GM12878 (cell line): ENCODE data around the gene ABL2. TPM values are rescaled to one million over a fixed set of nuclear protein-coding genes. Genes with fewer than 3 reads are reported as not detected.

Source experiments
- ATAC-seq: fragments of 200-7000 bp; cut with Tn5 transposase; 3 replicates; pipeline ENCODE4 v1.9.1; 2020; ENCODE audit warnings: mild to moderate bottlenecking, moderate library complexity
- BruUV-seq: library from RNA; stranded (reverse); fragments of 400-500 nt; replicated peaks from 2 replicates; lab custom pipeline; 2021; lab: Mats Ljungman, UMichigan
- CTCF ChIA-PET: fragments of 300-600 bp; sonication (Branson Sonifier 250); formaldehyde crosslinking; extraction: SDS; loops from one replicate; lab custom pipeline; 2021; ENCODE audit warnings: inconsistent platforms; lab: Yijun Ruan, JAX
- POLR2A ChIA-PET: fragments of 350-600 bp; formaldehyde crosslinking; extraction: SDS; loops from one replicate; lab custom pipeline; 2021; ENCODE audit warnings: inconsistent platforms; lab: Charles Lee
- RAD21 ChIA-PET: fragments of 300-600 bp; sonication (Branson Sonifier 250); formaldehyde crosslinking; loops from one replicate; lab custom pipeline; 2023; ENCODE audit warnings: antibody characterized with exemption; ENCODE audit not compliant: unreplicated experiment; lab: Charles Lee
- SMC1A ChIA-PET: fragments of 300-600 bp; sonication (Branson Sonifier 250); formaldehyde crosslinking; loops from one replicate; lab custom pipeline; 2023; ENCODE audit not compliant: unreplicated experiment, uncharacterized antibody; lab: Charles Lee
- DNase-seq: peaks from one replicate; pipeline ENCODE4 v3.0.0-alpha.2; 2011; ENCODE audit warnings: low read depth, low spot score
- FAIRE-seq: peaks from 3 replicates; lab custom pipeline; 2011; peaks lifted over from hg19 to GRCh38; lab: Jason Lieb, UNC
- H2AFZ ChIP-seq: 2 replicates; pipeline ENCODE4 v1.6.0; 2011; ENCODE audit warnings: low read depth, low read length, control low read depth; ENCODE audit not compliant: control insufficient read depth
- H3K27ac ChIP-seq: 2 replicates; pipeline ENCODE4 v1.5.1; 2011; ENCODE audit warnings: control low read depth; ENCODE audit not compliant: control insufficient read depth, insufficient read depth
- H3K27me3 ChIP-seq, 2 experiments: replicated peaks in 1 of 2; 2 replicates each; pipeline versions ENCODE4 v1.6.0 to v1.6.1; 2011; ENCODE audit warnings: low read length in 1 of 2; ENCODE audit not compliant: control insufficient read depth in 2 of 2, insufficient read depth in 2 of 2
- H3K36me3 ChIP-seq, 2 experiments: 2 replicates each; pipeline ENCODE4 v1.5.1; 2011; ENCODE audit warnings: low read length in 1 of 2; ENCODE audit not compliant: control insufficient read depth in 2 of 2, insufficient read depth in 2 of 2
- H3K4me1 ChIP-seq: 2 replicates; pipeline ENCODE4 v1.6.1; 2011; ENCODE audit warnings: mild to moderate bottlenecking, low read length, moderate library complexity, mixed read lengths; ENCODE audit not compliant: control insufficient read depth, insufficient read depth
- H3K4me2 ChIP-seq: 2 replicates; pipeline ENCODE4 v1.6.0; 2011; ENCODE audit warnings: control low read depth; ENCODE audit not compliant: control insufficient read depth, insufficient read depth
- H3K4me3 ChIP-seq: fragments of 200-600 bp; sonication (generic); 2 replicates; pipeline ENCODE4 v1.5.1; 2016
- H3K79me2 ChIP-seq: 2 replicates; pipeline ENCODE4 v1.6.0; 2011; ENCODE audit warnings: low read length; ENCODE audit not compliant: control insufficient read depth, insufficient read depth
- H3K9ac ChIP-seq: 2 replicates; pipeline ENCODE4 v1.8.0; 2011; ENCODE audit warnings: low read length, control low read depth, mixed read lengths; ENCODE audit not compliant: control insufficient read depth, insufficient read depth
- H3K9me3 ChIP-seq: replicated peaks from 3 replicates; pipeline ENCODE4 v1.5.1; 2011; ENCODE audit warnings: mild to moderate bottlenecking, low read length; ENCODE audit not compliant: control insufficient read depth, insufficient read depth
- H4K20me1 ChIP-seq: 2 replicates; pipeline ENCODE4 v1.6.0; 2011; ENCODE audit not compliant: control insufficient read depth, insufficient read depth
- ATF3 ChIP-seq: IDR thresholded peaks from 2 replicates; pipeline ENCODE4 v1.6.1; 2011; ENCODE audit warnings: low read depth, mild to moderate bottlenecking, low read length, moderate library complexity, borderline replicate concordance; ENCODE audit errors: extremely low read depth
- ATF7 ChIP-seq: fragments of 450-650 bp; IDR thresholded peaks from 2 replicates; pipeline ENCODE4 v1.6.1; 2016; ENCODE audit warnings: low read depth, mild to moderate bottlenecking
- CBX3 ChIP-seq: fragments of 200-600 bp; sonication (generic); IDR thresholded peaks from 2 replicates; pipeline ENCODE4 v1.6.1; 2016; ENCODE audit warnings: low read depth, borderline replicate concordance
- CHD1 ChIP-seq: IDR thresholded peaks from 2 replicates; pipeline ENCODE4 v1.6.1; 2012; ENCODE audit warnings: low read depth, low read length, improper control_type of control experiment
- CREM ChIP-seq: IDR thresholded peaks from 2 replicates; pipeline ENCODE4 v1.6.1; 2014; ENCODE audit warnings: antibody characterized with exemption, low read depth
- KAT2A ChIP-seq: conservative IDR thresholded peaks from 2 replicates; pipeline ENCODE4 v1.6.1; 2011; ENCODE audit warnings: low read depth, low read length; ENCODE audit not compliant: control insufficient read depth
- ZNF274 ChIP-seq: IDR thresholded peaks from one replicate; pipeline ENCODE4 v1.8.0; 2011; ENCODE audit not compliant: insufficient read length, insufficient read depth
- ZNF592 ChIP-seq: fragments of 450-650 bp; IDR thresholded peaks from 2 replicates; pipeline ENCODE4 v1.6.1; 2017; ENCODE audit warnings: mild to moderate bottlenecking, moderate library complexity
- WGBS: methylation state at CpG from one replicate; pipeline ENCODE4 v1.1.6; 2016; ENCODE audit warnings: low lambda C conversion rate; ENCODE audit not compliant: insufficient replicate concordance, insufficient coverage; ENCODE audit errors: missing lambda C conversion rate; 5-methylcytosine and 5-hydroxymethylcytosine counted together
- in situ Hi-C: fragments of 300-500 bp; cut with MboI; formaldehyde crosslinking; loops from 9 replicates; pipeline ENCODE4 v1.14.3; 2018; ENCODE audit warnings: mixed read lengths
- intact Hi-C: fragments of 100-400 bp; cut with micrococcal nuclease; formaldehyde crosslinking; loops from one replicate; pipeline ENCODE4 v1.14.2; 2022; ENCODE audit not compliant: unreplicated experiment
- polyA plus RNA-seq, 11 experiments: library from polyadenylated mRNA; depleted of rRNA in 4 of 11; unstranded in 6 of 11; stranded (reverse) in 5 of 11; fragments of >200 nt; fragmentation: Nextera tagmentation in 4 of 11; fragmentation: Illumina TruSeq in 1 of 11; extraction: Ambion mirVana in 4 of 11; extraction: Trizol in 1 of 11; gene quantifications; 1 replicate in 1 of 11; 2 replicates in 10 of 11; pipeline versions ENCODE4 v1.2.1 to v1.2.3, GENCODE V29; 2011 to 2016; ENCODE audit warnings: inconsistent platforms in 2 of 11, missing spikeins in 2 of 11, low read depth in 1 of 11
- total RNA-seq, 4 experiments: library from RNA; depleted of rRNA in 3 of 4; stranded (reverse); fragments of >200 nt in 3 of 4; fragmentation: Illumina TruSeq in 1 of 4; extraction: Trizol in 1 of 4; gene quantifications; 2 replicates each; pipeline versions ENCODE4 v1.2.1 to v1.2.3, GENCODE V29; 2013 to 2021
- TF ChIP-seq, protein P1 (sequence below): fragments of 450-650 bp; IDR thresholded peaks from 2 replicates; pipeline ENCODE4 v1.6.1; 2016; ENCODE audit warnings: mild to moderate bottlenecking, moderate library complexity, borderline replicate concordance
- TF ChIP-seq, protein P2 (sequence below): fragments of 450-650 bp; IDR thresholded peaks from 2 replicates; pipeline ENCODE4 v1.6.1; 2016; ENCODE audit warnings: mild to moderate bottlenecking

ABL2 gene
- total and polyA plus RNA-seq, 10 of the 15 experiments (the other 5 are each of a cell fraction or from before 2014, with no cell fraction given), result 0.57 to 9.4 (median 3.6) TPM

DNA sequence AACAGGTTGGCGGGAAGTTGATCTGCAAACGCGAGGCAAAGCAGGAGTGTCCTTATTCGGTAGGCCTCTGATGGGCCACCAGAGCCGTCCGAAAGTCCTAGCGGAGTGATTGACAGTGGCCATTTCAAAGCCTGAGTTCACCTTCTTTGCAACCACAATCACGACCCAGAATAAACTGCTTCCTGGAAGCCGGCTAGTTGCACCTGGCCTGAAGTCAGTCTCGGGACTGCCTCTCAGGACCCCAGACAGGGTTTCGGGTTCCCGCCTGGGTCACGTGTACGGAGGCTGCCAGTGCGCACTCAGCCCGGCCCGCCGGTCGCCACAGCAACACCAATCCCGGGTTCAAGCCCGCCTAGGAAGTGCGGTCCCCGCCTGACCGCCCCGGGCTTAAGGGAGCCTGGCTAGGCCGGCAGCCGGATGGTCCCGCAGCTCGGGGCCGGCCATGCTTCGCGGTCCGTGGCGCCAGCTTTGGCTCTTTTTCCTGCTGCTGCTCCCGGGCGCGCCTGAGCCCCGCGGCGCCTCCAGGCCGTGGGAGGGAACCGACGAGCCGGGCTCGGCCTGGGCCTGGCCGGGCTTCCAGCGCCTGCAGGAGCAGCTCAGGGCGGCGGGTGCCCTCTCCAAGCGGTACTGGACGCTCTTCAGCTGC, 147.7 kb downstream of the ABL2 start, which contains the start of gene TOR3A:
TSS of gene TOR3A (plus strand) at position 384 of the 646 bp plus-strand sequence. CDS start at position 443, 59 bp downstream.
- Histone ChIP-seq H4K20me1 (no peaks in the 10 kb centered on the region), H3K79me2 (peaks cover 40% of the 10 kb centered on the region), H3K27me3 (no peaks in the 10 kb centered on the region), H3K9me3 (no peaks in the 10 kb centered on the region), H2AFZ (peak within 1 kb of the TSS; percentile 88), H3K4me2 (peak within 1 kb of the TSS; percentile 99), H3K4me1 (peaks cover 16% of the 10 kb centered on the region), H3K4me3 (peak within 1 kb of the TSS; percentile 95), H3K27ac (peak within 1 kb of the TSS; percentile 96), H3K36me3 (peaks cover 0 to 4% of the 10 kb centered on the region in 2 experiments; a peak in 3 of 4 replicates), H3K9ac (peak within 1 kb of the TSS; percentile 92)
- intact Hi-C loops, result loop anchor here (1.0 to 5.0 kb wide), 4 partner anchors 55 to 283 kb away; partner anchors contain the start of genes AXDND1 and FAM20B
- ChIA-PET CTCF (interaction anchor here (0.6 to 5.4 kb wide), 13 partner anchors 39 to 366 kb away, joined by 3 to 80 read pairs (median 7); partner anchors contain the start of genes AXDND1 and SOAT1), SMC1A (interaction anchor here (0.7 to 5.9 kb wide), 15 partner anchors 17 to 290 kb away, joined by 3 to 35 read pairs (median 6); partner anchors contain the start of genes AXDND1 and SOAT1), RAD21 (interaction anchor here (0.8 to 8.3 kb wide), 10 partner anchors 24 to 728 kb away, joined by 3 to 61 read pairs (median 5); no protein-coding TSS in a partner anchor), POLR2A (interaction anchor here (0.7 to 2.2 kb wide), 4 partner anchors 8 to 284 kb away, joined by 3 to 9 read pairs (median 4); partner anchors contain the start of genes AXDND1 and SOAT1)
- under 1% methylated on average over 51 of the region's 51 CpGs for WGBS
- BruUV-seq, result no TSS peak
- peak; percentile 90 for ATAC-seq
- in situ Hi-C loops, result loop anchor here (5.0 to 25.0 kb wide), 2 partner anchors 285 to 730 kb away; partner anchors contain the start of gene AXDND1
- FAIRE-seq, result peak; percentile 92
- DNase-seq, result peak; percentile 81
- no peak for TF ChIP-seq CHD1
- TF ChIP-seq, protein P1, sequence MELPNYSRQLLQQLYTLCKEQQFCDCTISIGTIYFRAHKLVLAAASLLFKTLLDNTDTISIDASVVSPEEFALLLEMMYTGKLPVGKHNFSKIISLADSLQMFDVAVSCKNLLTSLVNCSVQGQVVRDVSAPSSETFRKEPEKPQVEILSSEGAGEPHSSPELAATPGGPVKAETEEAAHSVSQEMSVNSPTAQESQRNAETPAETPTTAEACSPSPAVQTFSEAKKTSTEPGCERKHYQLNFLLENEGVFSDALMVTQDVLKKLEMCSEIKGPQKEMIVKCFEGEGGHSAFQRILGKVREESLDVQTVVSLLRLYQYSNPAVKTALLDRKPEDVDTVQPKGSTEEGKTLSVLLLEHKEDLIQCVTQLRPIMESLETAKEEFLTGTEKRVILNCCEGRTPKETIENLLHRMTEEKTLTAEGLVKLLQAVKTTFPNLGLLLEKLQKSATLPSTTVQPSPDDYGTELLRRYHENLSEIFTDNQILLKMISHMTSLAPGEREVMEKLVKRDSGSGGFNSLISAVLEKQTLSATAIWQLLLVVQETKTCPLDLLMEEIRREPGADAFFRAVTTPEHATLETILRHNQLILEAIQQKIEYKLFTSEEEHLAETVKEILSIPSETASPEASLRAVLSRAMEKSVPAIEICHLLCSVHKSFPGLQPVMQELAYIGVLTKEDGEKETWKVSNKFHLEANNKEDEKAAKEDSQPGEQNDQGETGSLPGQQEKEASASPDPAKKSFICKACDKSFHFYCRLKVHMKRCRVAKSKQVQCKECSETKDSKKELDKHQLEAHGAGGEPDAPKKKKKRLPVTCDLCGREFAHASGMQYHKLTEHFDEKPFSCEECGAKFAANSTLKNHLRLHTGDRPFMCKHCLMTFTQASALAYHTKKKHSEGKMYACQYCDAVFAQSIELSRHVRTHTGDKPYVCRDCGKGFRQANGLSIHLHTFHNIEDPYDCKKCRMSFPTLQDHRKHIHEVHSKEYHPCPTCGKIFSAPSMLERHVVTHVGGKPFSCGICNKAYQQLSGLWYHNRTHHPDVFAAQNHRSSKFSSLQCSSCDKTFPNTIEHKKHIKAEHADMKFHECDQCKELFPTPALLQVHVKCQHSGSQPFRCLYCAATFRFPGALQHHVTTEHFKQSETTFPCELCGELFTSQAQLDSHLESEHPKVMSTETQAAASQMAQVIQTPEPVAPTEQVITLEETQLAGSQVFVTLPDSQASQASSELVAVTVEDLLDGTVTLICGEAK, result peak; percentile 59; the same call in 1 of the 2 replicates
- no peak for TF ChIP-seq ZNF274
- no peak for TF ChIP-seq CBX3
- no peak for TF ChIP-seq KAT2A
- TF ChIP-seq ZNF592, result no peak
- TF ChIP-seq, protein P2, sequence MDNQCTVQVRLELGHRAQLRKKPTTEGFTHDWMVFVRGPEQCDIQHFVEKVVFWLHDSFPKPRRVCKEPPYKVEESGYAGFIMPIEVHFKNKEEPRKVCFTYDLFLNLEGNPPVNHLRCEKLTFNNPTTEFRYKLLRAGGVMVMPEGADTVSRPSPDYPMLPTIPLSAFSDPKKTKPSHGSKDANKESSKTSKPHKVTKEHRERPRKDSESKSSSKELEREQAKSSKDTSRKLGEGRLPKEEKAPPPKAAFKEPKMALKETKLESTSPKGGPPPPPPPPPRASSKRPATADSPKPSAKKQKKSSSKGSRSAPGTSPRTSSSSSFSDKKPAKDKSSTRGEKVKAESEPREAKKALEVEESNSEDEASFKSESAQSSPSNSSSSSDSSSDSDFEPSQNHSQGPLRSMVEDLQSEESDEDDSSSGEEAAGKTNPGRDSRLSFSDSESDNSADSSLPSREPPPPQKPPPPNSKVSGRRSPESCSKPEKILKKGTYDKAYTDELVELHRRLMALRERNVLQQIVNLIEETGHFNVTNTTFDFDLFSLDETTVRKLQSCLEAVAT, result peak; percentile 74
- peak; percentile 7; the same call in 1 of the 2 replicates for TF ChIP-seq CREM
- TF ChIP-seq ATF7, result 0 out of 2 replicates have a peak, but pooled peaks have one; percentile 21
- TF ChIP-seq ATF3, result peak; percentile 71; the same call in 1 of the 2 replicates
